ENCODE results near the gene THSD4.

GRCh38 chr15:71338265-71338664 is 223.0 kb downstream of the THSD4 start:
- TF ChIP-seq, protein P1, sequence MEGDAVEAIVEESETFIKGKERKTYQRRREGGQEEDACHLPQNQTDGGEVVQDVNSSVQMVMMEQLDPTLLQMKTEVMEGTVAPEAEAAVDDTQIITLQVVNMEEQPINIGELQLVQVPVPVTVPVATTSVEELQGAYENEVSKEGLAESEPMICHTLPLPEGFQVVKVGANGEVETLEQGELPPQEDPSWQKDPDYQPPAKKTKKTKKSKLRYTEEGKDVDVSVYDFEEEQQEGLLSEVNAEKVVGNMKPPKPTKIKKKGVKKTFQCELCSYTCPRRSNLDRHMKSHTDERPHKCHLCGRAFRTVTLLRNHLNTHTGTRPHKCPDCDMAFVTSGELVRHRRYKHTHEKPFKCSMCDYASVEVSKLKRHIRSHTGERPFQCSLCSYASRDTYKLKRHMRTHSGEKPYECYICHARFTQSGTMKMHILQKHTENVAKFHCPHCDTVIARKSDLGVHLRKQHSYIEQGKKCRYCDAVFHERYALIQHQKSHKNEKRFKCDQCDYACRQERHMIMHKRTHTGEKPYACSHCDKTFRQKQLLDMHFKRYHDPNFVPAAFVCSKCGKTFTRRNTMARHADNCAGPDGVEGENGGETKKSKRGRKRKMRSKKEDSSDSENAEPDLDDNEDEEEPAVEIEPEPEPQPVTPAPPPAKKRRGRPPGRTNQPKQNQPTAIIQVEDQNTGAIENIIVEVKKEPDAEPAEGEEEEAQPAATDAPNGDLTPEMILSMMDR (conservative IDR thresholded peaks at IDR 0.05 in 1 of 2, IDR thresholded peaks at IDR 0.05 in 1 of 2; ENCODE audit: extremely low read depth in 1 of 2, insufficient read depth in 1 of 2, low read depth in 1 of 2, low read length in 2 of 2): no peak
- TF ChIP-seq EZH2 (IDR thresholded peaks at IDR 0.05; ENCODE audit: borderline replicate concordance, low read length): no peak
